ENCODE data around the gene GANAB. TPM values are rescaled to one million over a fixed set of nuclear protein-coding genes. Genes with fewer than 3 reads are reported as not detected.

Gene GANAB
- total and polyA plus RNA-seq, 2 of the 13 experiments (the other 11 are each of a cell fraction or from before 2014, with no cell fraction given) = 99.5 to 234 TPM

- TF ChIP-seq ZBTB40 (IDR thresholded peaks at IDR 0.05) = peak; percentile 97
- TF ChIP-seq ZBTB40 (CRISPR knock-in tag; IDR thresholded peaks at IDR 0.05) = peak; percentile 58; the same call in 1 of the 2 replicates
- no peak for TF ChIP-seq ATRX (CRISPR knock-in tag; IDR thresholded peaks at IDR 0.05; ENCODE audit: borderline replicate concordance)
- TF ChIP-seq TARDBP (CRISPR knock-in tag; IDR thresholded peaks at IDR 0.05) = peak; percentile 99
- peak; percentile 86 for TF ChIP-seq HCFC1 (IDR thresholded peaks at IDR 0.05; ENCODE audit: low read depth, low read length)
- TF ChIP-seq, protein P1, sequence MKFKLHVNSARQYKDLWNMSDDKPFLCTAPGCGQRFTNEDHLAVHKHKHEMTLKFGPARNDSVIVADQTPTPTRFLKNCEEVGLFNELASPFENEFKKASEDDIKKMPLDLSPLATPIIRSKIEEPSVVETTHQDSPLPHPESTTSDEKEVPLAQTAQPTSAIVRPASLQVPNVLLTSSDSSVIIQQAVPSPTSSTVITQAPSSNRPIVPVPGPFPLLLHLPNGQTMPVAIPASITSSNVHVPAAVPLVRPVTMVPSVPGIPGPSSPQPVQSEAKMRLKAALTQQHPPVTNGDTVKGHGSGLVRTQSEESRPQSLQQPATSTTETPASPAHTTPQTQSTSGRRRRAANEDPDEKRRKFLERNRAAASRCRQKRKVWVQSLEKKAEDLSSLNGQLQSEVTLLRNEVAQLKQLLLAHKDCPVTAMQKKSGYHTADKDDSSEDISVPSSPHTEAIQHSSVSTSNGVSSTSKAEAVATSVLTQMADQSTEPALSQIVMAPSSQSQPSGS (CRISPR knock-in tag; IDR thresholded peaks at IDR 0.05) = peak; percentile 92
- TF ChIP-seq CHD4 (IDR thresholded peaks at IDR 0.05; ENCODE audit: borderline replicate concordance, low read length) = peak; percentile 52; the same call in 1 of the 2 replicates
- peak; percentile 49; the same call in 1 of the 2 replicates for TF ChIP-seq HNF4G (IDR thresholded peaks at IDR 0.05; ENCODE audit: borderline replicate concordance, low read depth, low read length)
- peak; percentile 30; the same call in 1 of the 2 replicates for TF ChIP-seq HNF4G (CRISPR knock-in tag; IDR thresholded peaks at IDR 0.05; ENCODE audit: borderline replicate concordance, low read depth)
- no peak for TF ChIP-seq ZNF33A (CRISPR knock-in tag; IDR thresholded peaks at IDR 0.05; ENCODE audit: borderline replicate concordance)
- peak; percentile 90 for TF ChIP-seq KMT2B (CRISPR knock-in tag; IDR thresholded peaks at IDR 0.05)
- 0 out of 2 replicates have a peak, but pooled peaks have one; percentile 26 for TF ChIP-seq CC2D1A (CRISPR knock-in tag; IDR thresholded peaks at IDR 0.05)
- TF ChIP-seq, protein P2, sequence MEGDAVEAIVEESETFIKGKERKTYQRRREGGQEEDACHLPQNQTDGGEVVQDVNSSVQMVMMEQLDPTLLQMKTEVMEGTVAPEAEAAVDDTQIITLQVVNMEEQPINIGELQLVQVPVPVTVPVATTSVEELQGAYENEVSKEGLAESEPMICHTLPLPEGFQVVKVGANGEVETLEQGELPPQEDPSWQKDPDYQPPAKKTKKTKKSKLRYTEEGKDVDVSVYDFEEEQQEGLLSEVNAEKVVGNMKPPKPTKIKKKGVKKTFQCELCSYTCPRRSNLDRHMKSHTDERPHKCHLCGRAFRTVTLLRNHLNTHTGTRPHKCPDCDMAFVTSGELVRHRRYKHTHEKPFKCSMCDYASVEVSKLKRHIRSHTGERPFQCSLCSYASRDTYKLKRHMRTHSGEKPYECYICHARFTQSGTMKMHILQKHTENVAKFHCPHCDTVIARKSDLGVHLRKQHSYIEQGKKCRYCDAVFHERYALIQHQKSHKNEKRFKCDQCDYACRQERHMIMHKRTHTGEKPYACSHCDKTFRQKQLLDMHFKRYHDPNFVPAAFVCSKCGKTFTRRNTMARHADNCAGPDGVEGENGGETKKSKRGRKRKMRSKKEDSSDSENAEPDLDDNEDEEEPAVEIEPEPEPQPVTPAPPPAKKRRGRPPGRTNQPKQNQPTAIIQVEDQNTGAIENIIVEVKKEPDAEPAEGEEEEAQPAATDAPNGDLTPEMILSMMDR (CRISPR knock-in tag; IDR thresholded peaks at IDR 0.05) = no peak; the same call in 1 of the 2 replicates
- TF ChIP-seq E2F2 (CRISPR knock-in tag; IDR thresholded peaks at IDR 0.05; ENCODE audit: borderline replicate concordance) = no peak
Observed at GRCh38 chr11:62591448-62592145, 54.8 kb downstream of the GANAB start, which contains the start of gene TUT1 (continued).
